DMS114 treated with DMSO at 0.1 percent for 48 hours (cell line): ENCODE data around the gene RNF144A.
"Not testable (repeated sequence)": the region's sequence is repeated elsewhere in the genome, so short reads cannot be mapped to it uniquely, and the experiment has no call there.

ENCODE experiments used
- DNase-seq: peaks from one replicate; lab custom pipeline; 2025; ENCODE audit not compliant: unreplicated experiment; lab: John Stamatoyannopoulos, UW

RNF144A gene

DNA sequence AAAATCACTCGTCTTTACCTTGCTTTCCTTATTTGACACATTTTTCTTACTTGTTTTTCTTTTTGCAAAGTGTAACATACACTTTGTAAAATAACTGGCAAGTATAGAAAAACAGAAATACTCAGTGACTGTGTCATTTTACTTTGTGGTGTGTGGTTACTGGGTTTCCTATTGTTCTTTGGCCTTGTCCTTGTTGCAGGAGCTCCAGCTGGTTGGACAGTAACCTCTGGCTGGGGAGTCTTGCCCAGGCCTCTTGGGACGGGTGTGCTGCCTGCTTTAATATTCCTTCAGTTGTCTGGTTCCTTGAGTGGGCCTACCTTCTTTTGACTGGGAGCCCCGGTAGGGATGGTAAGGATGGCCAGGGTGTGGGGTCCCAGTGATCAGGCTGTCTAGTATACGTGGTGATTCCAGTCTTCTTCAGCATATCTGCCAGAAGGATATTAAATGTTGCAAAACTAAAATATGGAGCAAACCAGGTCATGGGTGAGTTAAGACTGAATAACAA, 53.8 kb downstream of the RNF144A start:
- DNase-seq = no peak

DNA sequence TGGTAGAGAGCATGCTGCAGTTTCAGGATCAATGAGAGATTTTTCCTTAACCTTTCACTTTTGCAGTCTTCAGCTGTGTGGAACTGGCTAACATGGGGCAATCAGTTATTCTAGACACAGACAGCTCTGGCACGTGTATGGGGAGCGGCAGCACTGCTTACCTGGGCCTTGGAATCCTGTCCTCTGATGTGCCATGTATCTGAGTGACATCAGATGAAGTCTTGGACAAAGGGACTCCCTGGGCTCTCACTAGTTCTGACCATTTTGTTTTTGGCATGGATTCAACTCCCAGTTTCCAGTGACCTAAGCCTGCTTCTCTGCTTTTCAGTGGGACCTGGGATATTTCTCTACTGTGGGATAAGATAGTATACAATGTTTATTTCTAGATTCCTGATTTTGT, 54.3 kb downstream of the RNF144A start:
- no peak for DNase-seq

DNA sequence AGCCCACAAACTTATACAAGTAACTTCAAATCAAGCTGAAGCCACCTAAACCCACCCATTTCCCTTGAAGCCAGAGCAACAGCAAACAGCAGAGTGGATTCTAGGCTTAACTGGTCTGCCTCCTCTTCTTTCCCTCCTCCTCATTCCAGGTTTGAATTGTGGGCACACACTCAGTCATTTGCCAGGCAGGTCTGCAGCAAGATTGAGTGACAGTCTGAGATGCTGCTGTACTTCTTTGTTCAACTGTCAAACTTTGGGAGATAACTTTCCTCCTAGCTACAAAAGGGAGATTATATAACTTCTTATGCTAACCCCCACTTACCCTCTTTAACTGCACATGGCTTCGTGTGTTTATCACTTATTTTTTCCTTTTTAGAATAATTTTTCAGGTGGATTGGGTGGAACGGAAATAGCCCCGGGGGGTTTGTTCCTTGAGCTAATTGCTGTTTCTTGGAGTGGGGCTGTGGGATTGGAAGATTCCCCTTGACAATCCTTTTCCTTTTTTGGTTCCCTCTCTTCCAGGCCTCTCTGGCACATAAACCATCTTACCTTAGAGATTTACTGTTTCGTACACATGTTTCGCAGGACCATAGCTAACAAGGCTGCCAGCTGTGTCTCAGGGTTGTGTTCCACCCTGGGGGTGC, 55.0 kb downstream of the RNF144A start:
- no peak for DNase-seq

DNA sequence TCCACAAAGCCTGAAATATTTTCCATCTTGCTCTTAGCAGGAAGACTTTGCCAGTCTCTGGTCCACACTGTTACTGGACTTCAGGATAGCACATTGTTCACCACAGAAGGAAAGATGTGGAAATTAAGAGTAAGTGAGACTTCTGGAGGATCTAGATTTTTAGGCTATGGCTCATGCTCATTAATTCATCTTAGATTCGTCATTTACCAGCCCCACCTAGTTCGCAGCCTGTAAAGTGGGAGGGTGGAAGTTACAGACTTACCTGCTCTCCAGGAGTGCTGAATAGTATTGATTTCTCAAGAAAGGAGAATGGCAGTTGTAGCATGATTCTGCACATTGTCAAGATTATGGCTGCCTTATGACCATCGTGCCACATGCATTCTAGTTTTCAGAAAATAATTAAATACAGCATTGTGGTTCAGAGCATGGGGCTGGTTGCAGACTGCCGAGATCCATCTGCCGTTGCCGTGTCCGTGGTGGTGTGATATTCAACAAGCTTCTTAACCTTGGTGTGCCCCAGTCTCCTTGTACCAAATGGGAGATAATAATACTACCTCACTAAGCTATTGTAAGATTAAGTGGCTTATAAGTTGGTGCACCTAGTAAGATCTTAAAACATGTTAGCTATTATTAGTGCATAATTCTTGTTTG, 56.8 kb downstream of the RNF144A start:
- no peak for DNase-seq

DNA sequence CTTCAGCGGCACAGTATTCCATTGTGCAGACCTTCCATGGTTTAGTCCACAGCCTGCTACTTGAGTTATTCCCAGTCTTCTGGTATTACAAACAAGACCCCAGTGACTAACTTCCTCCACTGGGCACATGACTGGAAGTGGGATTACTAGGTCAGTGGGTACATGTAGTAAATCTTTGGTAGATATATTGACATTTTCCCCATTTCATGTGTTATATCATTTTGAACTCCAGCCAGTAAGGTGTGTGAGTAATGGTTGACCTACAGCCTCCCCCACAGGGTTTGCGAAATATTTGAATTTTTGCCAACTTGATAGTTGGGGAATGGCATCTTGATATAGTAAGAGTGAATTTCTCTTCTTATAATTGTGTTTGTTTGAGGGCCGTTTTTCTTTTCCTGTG, 58.8 kb downstream of the RNF144A start:
- no peak for DNase-seq

DNA sequence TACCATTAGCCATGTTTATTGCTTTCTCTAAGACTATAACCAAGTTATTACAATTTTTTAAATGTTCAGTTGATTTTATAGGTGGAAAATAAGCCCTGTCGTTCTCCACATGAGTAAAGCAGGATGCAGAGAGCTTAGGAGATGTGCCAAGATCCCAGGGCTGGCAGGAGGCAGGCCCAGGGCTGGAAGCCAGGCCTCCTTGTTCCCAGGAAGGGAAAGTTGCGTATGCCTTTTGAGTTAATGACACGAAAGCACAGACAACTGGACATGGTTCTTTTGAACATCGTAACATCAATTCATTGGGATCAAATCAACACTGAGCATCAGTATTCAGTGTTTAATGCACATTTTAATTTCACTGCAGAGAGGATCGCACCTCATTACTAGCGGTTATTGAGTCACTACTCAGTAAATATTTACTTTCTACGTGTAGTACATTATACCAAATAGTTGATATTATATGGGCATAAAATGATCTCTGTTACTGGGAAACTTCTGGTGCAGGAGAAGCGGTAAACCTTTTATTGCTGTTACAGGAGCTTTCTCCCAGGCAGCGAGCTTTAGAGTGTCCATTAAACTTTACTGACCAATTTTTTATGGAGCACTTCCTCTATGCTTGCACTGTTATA, 60.0 kb downstream of the RNF144A start:
- DNase-seq = no peak

DNA sequence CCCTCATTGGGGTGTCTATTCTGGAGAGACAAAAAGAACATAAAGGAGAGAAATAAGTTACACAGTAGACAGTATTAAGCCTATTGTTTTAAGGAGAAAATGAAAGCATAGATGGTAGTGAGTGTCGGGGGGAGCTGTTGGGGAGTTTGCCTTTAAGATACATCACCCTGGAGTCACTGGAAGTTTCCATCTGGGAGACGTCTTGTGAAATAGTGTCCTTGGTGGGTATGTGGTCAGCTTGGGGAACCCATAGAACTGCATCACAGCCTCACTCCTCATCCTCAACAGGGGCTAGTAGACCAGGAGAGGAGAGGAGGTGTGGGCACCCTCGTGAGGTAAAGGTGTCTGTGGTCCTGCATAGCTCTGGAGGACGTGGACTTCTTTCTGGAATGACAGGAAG, 60.6 kb downstream of the RNF144A start:
- DNase-seq = no peak

DNA sequence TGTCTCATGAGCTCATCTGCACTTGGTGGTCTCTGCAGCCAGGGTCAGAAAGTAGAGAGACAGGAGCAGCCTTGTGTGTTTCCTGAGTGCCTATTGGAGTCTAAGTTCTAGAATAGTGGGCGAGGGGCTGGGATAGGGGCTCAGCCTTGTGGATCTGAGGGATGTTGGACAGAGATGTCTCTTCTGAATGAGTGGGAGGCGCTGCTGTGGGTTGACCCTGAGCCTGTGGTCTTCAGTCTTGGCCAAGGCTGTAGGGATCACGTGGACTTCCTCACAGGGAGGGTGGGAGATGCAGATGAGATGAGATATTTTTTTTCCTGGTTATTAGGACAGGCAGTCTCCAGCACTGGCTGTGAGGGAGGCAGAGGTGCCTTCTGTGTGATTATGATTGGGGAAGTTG, 61.8 kb downstream of the RNF144A start:
- no peak for DNase-seq

DNA sequence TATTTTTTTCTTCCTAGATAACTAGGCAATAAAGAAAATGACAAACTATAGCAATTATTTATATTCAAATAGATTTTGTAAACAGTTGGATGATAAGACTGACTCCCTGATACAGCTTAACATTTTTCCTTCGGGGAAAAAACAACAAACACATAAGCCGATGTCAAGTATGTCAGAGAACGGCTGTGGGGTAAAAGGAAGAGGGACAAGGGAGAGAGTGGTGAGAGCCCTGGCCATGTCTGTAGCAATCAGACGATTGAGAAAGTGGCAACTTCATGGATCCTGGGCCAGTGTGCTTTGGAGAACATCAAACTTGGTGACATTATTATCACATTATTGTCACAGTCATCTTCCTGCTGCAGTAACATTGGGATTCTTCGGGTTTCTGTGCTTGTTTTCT, 65.2 kb downstream of the RNF144A start:
- no peak for DNase-seq

DNA sequence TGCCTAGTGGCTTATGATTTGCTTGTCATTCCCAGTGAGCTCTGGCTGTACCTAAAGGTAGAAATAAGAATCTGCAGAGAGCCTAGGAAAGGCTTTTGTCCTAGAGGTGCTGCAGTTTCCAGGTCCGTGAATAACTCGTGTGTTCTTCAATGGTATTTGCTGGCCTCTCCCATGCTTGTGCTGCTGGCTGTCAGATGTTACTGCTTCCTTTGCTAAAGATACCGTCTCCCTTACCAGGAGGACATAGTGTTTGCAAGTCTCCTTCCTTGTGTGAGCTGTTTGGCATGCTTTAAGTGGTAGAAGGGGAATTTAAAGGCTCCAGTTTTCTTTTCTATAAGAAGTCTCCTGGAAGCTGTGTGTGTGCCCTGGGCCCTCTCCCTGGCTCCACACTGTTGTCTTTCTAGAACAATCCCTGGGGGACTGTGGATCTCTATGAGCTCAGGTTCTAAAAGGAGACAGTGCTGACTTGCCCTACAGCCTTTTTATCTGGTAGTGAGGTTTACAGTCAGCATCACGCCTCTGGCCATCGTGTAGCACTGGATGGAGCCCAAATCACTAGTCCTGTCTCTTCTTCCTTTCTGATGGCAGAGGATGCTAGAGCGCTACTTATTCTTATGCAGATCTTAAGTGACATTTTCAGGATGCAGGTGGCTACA, 65.8 kb downstream of the RNF144A start:
- DNase-seq = no peak

DNA sequence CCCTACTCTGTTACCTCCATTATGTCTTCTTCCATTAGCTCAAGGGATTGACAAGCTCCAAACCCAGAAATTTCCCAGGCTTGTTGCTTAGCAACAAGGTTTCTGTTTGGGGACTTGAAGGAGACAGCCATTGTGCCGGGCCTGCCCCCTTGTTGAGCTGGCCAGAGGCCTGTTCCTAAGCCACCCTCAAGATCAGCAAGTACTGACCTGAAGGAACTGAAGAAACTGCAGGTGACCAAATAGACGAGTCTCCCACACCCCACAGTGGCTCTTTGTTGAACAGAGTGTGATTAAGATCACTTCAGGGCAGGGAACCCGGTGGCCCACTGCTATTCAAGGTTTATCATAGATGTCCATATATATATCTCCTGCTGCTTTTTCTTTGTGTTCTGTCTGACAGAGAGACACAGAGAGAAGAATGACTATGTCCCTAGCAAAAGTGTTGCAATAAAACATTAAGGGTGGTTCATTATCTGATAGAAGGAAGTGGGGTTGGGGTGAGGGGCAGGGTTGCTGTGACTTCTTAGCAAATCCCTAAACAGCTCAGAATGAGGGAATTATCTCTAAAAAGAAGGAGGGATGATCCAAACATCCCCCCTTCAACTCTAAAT, 69.2 kb downstream of the RNF144A start:
- no peak for DNase-seq

DNA sequence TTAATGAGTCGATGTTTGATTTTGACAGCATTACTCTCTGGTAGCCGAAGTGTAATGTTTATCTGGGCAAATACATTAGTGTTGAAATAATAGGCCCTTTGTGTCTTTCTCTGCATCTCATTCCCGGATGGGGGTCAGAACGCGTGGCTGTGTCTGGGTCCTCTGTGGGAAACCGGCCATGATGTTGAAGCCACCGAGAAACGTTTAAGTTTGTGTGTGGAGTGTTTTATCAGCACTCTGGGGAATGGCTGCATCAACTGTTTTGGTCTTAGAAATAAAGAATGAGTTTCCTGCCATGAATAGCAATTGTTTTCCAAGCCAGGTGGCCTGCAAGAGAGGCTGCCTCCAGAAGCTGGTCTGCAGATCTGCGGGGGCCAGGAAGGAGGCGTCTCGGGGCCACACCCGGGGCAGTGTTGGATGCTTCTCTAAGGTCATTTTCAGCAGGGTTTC, 69.7 kb downstream of the RNF144A start:
- no peak for DNase-seq

DNA sequence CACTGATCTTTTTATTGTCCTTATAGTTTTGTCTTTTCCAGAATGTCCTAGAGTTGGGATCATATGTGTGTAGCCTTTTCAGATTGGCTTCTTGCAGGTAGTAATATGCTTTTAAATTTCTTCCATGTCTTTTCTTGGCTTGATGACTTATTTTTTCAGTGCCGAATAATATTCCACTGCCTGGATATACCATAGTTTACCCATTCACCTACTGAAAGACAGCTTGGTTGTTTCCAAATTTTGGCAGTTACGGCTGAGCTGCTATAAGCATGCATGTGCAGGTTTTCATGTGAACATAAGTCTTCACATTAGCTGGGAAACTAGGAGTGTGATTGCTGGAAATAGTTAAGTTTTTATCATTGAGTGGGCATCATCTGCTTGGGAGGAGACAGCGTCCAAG, 73.7 kb downstream of the RNF144A start:
- no peak for DNase-seq

DNA sequence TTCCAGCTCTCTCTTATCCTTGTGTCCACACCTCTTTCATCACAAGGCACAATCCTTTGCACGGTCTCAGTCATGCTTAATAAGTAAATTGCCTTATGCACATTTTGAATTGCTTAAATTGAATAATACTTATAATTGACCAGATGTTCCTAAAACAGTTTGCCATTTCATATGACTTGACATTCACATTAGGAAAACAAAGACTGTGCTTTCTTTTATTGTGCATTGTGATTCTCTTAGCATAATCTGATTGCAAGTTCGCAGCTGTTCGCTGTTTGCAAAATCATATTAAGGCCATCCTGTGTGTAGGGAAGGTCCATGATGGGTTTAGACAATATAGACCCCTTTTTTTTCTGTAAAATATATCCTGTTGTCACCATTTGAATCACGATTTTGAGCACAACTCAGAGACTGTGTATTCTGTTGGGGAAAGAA, 75.6 kb downstream of the RNF144A start:
- no peak for DNase-seq

DNA sequence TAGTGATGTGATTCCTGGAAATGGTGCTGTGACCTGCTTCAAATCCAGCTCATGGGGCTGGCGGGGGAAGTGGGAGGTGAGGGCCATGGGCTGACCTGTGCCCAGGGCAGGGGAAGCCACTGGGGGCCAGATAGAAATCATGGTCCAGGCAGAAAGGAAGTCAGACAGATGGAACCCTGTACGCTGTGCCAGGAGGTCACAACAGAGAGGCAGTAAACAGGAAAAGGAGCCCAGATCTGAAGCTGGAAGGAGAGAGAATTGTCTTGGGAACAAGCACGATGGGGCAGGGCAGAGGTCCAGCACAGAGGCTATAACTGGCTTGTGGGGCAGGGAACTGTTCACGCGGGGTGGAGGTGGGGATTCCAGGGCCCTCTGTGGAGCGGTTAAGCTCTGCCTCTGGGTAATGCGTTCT, 76.0 kb downstream of the RNF144A start:
- no peak for DNase-seq

DNA sequence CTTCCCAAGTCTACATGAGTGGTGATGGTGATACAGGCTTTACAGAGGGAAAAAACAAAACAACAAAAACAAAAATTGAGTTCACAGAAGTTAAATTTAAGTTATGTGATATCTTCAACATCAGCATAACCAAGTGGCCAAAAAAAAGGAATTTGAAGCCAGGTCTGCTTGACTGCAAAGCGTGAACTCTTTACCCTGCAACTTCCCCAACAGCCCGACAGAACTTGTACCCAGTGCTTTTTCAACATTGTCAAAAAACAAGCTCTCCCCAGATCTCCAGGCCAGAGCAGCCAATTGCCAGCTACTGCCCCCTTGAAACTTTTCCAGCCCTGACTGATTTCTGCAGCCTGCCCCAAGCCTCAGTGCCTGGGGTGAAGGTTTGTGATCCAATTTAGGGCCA, 76.7 kb downstream of the RNF144A start:
- no peak for DNase-seq

DNA sequence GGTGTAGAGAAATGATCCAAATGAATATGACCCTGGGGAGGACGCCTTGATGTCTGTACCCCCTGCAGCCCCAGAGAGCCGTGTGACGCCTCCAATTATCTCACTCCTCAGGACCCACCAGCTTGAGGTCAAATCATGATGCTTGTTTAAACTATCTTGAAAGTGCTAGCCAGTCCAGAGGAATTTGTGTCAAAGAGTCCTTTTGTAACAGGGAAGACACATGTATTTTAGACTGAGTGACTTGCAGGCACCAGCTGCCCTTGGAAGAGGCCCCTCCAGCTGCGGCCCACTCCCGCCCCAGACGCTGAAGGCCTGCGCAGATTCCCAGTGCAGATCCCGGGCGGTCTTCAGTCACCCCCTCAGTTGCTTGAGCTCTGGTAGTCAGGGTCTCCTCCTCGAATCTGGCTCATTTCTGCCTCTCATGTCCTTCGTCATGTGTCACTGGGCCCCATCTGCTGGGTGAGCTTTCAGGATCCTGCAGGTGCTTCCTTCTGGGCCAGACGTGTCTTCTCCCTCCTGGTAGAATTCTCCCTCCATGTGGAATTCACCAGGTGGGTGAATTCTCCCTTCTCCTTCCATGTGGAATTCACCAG, 77.4 kb downstream of the RNF144A start:
- DNase-seq = no peak

DNA sequence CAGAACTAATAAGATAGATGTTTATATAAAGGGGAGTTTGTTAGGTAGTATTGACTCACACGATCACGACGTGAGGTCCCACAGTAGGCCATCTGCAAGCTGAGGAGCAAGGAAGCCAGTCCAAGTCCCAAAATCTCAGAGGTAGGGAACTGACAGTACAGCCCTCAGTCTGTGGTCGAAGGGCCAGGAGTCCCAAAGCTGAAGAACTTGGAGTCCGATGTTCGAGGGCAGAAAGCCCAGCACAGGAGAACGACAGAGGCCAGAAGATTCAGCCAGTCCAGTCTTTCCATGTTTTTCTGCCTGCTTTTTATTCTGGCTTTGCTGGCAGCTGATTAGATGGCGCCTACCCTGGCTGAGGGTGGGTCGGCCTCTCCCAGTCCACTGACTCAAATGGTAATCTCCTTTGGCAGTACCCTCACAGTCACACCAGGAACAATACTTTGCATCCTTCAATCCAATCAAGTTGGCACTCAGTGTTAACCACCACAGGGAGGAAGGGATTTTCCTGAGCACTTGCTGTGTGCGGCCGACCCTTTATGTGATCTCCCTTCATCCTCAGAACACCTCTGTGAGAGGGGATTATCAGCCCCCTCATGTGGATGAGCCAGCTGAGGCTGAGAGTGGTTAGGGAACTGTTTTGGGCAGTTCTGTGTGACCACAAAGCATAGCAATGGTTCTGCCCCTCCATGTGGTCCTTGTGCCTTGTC, 78.3 kb downstream of the RNF144A start:
- no peak for DNase-seq

DNA sequence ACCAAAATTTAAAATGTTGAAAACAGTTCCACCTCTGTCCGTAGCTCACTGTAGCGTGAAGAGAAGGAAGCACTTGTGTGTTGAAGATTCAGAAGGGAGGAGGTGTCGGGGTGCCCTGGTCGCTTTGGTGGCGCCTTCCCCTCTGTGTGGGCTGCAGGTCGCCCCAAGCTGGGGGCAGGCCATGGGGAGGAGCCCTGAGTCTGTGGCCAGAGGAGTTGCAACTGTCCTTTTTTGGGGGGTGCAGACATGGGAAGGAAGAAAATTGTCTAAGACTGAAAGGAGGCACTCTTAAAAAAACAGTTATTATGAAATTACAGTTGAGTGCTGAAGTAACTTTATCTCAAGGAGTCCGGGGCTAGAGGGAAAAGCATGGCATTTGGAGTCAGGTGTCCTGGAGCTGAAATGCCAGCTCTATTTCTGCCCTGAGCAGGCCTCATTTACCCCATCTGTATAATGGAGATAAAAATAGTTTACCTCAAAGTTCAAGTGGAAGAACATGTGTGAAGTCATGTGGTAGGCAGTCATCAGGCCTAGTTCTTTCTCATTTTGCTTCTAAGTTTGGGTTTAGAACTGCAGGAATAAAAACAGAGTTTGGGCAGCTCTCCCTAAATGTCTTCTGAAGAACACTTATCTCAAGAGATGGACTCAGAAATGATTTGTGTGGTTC, 82.1 kb downstream of the RNF144A start:
- no peak for DNase-seq

DNA sequence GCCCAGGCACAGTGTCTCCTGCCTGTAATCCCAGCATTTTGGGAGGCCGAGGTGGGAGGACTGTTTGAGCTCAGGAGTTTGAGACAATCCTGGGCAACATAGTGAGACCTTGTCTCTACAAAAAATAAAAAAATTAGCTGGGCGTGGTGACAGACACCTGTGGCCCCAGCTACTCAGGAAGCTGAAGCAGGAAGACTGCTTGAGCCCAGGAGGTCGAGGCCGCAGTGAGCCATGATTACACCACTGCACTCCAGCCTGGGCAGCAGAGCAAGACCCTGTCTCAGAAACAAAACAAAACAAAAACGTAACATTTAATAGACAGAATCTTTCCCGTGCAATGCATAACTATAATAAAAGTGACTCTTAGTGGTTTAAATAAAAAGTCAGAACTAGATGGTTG, 84.2 kb downstream of the RNF144A start:
- DNase-seq = not testable (repeated sequence)
